PFSK-1 (cell line): Measurements from ENCODE around the gene BATF2.

ENCODE experiments used
- POLR2AphosphoS5 ChIP-seq: IDR thresholded peaks from 2 replicates; pipeline ENCODE4 v1.6.1; 2012; ENCODE audit warnings: low read depth, mild to moderate bottlenecking, control low read depth, low read length, moderate library complexity
- SIN3A ChIP-seq: IDR thresholded peaks from 2 replicates; pipeline ENCODE4 v1.6.1; 2012; ENCODE audit warnings: mild to moderate bottlenecking, low read length, moderate library complexity, borderline replicate concordance; ENCODE audit not compliant: insufficient read depth
- TAF1 ChIP-seq: IDR thresholded peaks from 2 replicates; pipeline ENCODE4 v1.6.1; 2012; ENCODE audit warnings: low read length, control low read depth, borderline replicate concordance; ENCODE audit not compliant: insufficient read depth
- TF ChIP-seq, protein P1 (sequence below), 2 experiments: IDR thresholded peaks; 2 replicates each; pipeline versions ENCODE4 v1.6.1 to v1.8.0; 2011 to 2012; ENCODE audit warnings: low read depth in 2 of 2, low read length in 2 of 2, control low read depth in 1 of 2, inconsistent platforms in 1 of 2, mild to moderate bottlenecking in 1 of 2, moderate library complexity in 1 of 2; ENCODE audit not compliant: insufficient read depth in 1 of 2

DNA sequence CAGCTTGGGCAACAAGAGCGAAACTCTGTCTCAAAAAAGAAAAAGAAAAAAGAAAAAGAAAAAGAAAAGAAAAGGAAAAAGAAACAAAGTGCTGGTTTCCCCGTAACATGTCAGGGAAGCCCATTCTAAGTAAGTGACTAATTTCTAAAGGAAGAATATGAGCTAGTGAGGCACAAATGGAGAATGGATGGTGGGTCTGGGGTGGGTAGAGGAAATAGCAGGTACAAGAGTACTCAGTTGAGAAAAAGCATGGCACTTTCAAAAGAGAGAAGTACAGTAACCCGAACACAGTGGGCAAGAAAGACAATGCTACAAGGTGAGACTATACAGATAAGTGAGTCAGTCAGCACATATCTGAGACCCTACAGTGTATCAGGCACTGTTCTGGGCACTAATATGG is 29.4 kb downstream of the BATF2 start:
- TF ChIP-seq, protein P1, sequence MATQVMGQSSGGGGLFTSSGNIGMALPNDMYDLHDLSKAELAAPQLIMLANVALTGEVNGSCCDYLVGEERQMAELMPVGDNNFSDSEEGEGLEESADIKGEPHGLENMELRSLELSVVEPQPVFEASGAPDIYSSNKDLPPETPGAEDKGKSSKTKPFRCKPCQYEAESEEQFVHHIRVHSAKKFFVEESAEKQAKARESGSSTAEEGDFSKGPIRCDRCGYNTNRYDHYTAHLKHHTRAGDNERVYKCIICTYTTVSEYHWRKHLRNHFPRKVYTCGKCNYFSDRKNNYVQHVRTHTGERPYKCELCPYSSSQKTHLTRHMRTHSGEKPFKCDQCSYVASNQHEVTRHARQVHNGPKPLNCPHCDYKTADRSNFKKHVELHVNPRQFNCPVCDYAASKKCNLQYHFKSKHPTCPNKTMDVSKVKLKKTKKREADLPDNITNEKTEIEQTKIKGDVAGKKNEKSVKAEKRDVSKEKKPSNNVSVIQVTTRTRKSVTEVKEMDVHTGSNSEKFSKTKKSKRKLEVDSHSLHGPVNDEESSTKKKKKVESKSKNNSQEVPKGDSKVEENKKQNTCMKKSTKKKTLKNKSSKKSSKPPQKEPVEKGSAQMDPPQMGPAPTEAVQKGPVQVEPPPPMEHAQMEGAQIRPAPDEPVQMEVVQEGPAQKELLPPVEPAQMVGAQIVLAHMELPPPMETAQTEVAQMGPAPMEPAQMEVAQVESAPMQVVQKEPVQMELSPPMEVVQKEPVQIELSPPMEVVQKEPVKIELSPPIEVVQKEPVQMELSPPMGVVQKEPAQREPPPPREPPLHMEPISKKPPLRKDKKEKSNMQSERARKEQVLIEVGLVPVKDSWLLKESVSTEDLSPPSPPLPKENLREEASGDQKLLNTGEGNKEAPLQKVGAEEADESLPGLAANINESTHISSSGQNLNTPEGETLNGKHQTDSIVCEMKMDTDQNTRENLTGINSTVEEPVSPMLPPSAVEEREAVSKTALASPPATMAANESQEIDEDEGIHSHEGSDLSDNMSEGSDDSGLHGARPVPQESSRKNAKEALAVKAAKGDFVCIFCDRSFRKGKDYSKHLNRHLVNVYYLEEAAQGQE (IDR thresholded peaks at IDR 0.05; ENCODE audit: insufficient read depth in 1 of 2, low read depth in 2 of 2, low read length in 2 of 2) = no peak
- TF ChIP-seq SIN3A = no peak
- no peak for TF ChIP-seq POLR2AphosphoS5
- no peak for TF ChIP-seq TAF1
